GM12873 (cell line): ENCODE measurements around the gene KLRC4.

Experiments
- CTCF ChIP-seq: IDR thresholded peaks from 2 replicates; pipeline ENCODE4 v1.5.1; 2012; ENCODE audit warnings: low read depth, mild to moderate bottlenecking, moderate library complexity, low read length, control low read depth; ENCODE audit not compliant: insufficient read depth; ENCODE audit errors: missing control alignments

KLRC4 gene

GRCh38 chr12:10386857-10387256 is 22.7 kb downstream of the KLRC4 start:
- TF ChIP-seq CTCF: no peak

- no peak for TF ChIP-seq CTCF
These were observed 24.4 kb downstream of the KLRC4 start for GRCh38 chr12:10385166-10385613.

GRCh38 chr12:10384191-10384590 is 25.4 kb downstream of the KLRC4 start:
- no peak for TF ChIP-seq CTCF

- no peak for TF ChIP-seq CTCF
These were observed 27.5 kb downstream of the KLRC4 start for GRCh38 chr12:10381928-10382628.

GRCh38 chr12:10374624-10375018 is 34.9 kb downstream of the KLRC4 start:
- no peak for TF ChIP-seq CTCF

- no peak for TF ChIP-seq CTCF
These were observed 37.0 kb downstream of the KLRC4 start for GRCh38 chr12:10372559-10372958.

- no peak for TF ChIP-seq CTCF
These were observed 39.8 kb downstream of the KLRC4 start for GRCh38 chr12:10369557-10370415.
